ENCODE data around the gene NPNT.

The NPNT gene

DNA sequence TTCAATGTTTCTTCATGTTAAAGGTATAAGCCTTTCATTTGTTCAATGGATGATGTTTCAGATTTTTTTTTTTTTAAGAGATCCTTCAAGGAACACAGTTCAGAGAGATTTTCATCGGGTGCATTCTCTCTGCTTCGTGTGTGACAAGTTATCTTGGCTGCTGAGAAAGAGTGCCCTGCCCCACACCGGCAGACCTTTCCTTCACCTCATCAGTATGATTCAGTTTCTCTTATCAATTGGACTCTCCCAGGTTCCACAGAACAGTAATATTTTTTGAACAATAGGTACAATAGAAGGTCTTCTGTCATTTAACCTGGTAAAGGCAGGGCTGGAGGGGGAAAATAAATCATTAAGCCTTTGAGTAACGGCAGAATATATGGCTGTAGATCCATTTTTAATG, 75.8 kb downstream of the NPNT start:
- no peak for DNase-seq

DNA sequence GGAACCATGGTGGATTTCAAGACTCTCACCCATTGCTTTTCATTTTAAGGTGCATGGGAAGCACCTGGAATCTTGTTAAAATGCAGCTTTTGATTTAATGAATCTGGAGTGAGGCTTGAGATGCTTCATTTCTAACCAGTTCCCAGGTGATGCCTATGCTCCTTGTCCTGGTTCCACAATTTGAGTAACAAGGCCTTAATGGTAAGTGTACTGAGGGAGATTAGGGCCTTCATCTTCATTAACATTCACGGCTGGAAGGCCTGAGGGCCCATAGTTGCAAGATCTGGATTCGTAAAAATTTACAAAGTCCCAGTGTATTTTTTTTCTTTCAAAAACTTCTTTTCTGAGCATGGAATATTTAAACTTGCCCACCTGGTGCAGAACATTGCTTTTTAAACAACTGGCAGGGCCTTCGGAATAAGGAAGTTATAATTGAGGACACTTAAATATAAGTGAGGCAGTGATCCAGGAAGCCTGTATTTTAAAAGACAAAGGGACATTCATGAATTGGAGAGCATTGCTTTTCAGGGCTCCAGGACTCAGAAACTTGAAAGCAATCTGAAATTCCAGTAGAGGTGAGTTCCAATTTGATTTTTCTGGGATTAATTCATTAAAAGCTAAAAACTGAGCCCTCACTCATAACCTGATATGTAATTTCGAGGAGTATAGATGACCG, 77.8 kb downstream of the NPNT start:
- DNase-seq: no peak

- no peak for DNase-seq
Observed at GRCh38 chr4:105976915-105977314, 81.6 kb downstream of the NPNT start.

DNA sequence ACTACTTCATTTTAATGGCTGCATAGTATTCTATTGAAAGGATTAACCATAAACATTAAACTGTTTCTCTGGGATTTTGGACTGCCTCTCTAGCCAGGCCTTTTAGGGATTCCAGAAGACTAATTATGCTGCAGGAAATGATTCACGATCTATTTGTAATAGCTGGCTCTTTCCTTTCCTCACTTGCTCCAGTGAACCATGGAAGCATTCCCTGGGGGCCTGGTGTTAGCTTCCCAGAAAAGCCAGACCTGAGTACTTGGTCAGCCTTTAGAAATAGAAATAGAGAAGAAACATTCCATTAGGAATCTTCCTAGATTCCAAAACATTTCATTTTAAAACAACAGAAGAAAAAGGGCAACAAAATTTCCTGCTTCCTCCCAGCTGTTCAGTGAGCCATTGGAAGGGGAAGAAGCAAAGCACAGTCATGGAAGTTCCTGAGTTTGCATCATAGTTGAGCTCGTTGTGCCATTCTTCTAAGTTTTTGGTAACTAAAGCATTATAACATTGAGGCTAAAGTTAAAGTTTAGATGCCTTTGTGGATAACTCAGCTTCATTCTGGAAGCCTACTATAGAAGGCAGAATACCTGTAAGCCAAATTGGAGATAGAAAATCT, 83.5 kb downstream of the NPNT start:
- DNase-seq: no peak

DNA sequence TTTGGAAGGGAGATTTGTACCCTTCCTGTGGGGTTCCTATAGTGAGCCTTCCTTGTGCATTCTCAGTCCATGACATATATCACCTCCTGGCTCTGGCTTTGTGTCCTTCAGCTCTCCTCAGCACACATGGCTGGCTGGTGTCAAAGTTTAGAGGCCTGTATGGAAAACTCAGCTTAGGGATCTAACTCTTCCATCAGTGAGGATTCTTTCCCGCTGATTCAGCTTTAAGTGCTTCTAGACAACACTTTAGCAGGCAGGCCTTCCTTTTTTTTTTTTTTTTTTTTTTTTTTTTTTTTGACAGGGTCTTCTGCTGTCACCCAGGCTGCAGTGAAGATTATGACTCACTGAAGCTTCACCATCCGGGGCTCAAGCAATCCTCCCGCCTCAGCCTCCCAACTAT, 84.2 kb downstream of the NPNT start:
- no peak for DNase-seq

DNA sequence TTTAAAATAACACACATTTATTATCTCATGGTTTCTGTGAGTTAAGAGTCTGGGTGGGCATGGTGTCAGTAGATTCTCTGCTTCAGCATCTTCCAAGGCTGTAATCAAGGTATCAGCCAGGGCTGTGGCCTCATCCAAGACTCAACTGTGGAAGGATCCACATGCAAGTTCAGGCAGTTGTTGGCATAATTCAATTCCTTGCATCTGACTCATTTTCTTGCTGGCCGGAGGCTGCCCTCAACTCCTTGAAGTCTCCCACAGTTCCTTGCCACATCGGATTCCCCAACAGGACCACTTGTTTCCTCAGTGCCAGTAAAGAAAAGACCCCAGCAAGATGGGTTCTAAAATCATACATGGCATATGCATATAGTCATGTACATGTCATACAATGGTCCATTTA, 93.4 kb downstream of the NPNT start:
- DNase-seq: no peak

DNA sequence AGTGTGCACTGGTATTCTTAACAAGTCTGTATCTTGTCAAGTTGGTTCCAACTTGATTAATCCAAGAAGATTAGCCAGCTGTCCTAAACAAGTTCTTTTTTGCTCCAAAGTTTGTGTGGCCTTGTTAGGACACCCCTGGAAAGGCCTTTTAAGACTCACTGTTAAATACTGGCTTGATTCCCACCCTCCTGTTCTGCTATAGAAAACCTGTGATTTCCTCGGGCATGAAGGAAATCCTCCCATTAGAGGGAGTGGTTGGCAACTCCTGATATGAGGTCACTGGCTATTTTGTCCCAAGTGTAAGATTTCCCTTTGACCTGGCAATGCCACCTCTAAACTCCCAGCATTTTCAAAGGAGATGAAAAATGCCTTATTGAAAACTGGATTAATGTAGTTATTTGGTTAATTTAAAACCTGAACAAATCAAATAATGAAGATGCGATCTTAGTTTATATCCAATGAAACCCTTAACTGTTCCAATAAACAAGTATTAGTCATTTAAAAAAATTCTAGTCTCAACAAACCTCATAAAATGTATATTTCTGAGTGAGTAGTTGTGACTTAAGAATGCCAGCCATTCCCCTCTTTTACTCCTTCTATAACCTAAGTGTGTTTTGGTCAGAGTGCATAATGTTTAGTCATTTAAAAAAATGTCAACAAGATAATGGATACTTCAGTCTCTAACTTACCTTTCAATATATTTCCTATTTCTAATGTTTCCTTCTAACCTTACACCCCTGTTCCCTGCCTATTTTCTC, 94.4 kb downstream of the NPNT start:
- no peak for DNase-seq

- DNase-seq: no peak
Observed at GRCh38 chr4:105990933-105991332, 95.7 kb downstream of the NPNT start.

- no peak for DNase-seq
Observed at GRCh38 chr4:105991726-105992125, 96.5 kb downstream of the NPNT start.

DNA sequence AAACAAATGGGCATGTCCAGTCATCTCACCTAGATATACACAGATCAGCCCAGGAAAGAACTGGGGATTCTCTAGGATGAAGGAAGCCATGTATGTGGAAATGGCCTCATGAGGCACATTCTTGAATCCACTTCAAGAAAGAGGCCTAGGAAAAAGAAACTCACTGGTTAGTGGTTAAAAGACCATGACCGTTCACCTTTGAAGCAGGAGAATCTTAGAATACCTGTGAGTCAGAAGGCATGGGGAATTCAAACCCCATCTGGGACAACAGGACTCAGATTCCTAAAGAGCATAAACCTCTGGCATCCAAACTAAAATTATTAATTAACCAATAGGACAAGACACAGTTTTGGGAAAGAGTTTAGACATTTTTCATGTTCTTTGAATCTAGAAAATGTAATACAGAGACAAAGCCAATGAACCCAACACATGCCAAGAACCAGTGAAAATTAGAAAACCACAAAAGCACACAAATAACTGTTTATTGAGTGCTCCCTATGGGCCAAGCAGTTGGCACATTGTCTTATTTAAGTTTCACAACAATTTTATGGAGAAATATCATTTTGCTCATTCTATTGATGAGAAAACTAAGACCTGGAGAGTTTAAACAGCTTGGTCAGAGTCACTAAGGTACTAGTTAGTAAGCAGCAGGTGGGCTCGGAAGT, 97.5 kb downstream of the NPNT start:
- DNase-seq: no peak

DNA sequence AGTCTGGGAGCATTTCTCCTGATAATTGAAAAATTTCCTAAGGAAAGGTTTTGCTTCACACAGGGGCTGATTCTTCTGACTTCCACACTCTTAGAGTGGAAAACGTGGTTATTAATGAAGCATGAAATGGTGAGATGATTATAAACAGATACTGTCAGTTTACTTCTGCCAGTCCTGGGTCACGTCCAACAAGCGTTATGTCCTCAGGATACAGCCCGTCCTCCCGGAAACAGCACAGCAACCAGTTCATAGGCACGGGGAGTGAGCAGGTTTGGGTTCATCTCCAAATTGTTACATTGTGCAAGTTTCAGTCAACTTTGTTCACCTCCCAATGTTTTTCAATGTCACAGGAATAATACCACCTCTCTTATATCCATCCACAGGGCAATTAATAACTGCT, 98.8 kb downstream of the NPNT start:
- DNase-seq: no peak

GRCh38 chr4:105994841-105995501, 99.7 kb downstream of the NPNT start:
- no peak for DNase-seq

DNA sequence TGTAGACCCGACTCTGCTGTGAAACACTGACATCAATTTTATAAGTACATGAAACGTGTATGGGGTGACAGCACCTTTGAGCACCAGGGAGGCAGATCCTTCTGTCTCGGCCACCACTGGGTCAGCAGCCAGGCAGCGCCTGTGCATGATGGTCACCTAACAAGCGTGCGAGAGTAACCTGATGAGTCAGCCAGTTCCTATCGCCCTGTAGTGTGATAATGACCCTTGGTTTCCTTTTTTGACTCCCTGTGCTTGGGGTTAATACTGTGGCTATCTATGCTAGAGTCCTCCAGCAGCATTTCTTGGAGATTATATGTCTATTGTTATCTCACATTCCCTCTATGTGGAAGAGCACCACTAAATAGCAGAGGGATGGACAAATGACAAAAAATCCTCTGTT, 101.6 kb downstream of the NPNT start:
- DNase-seq: no peak

DNA sequence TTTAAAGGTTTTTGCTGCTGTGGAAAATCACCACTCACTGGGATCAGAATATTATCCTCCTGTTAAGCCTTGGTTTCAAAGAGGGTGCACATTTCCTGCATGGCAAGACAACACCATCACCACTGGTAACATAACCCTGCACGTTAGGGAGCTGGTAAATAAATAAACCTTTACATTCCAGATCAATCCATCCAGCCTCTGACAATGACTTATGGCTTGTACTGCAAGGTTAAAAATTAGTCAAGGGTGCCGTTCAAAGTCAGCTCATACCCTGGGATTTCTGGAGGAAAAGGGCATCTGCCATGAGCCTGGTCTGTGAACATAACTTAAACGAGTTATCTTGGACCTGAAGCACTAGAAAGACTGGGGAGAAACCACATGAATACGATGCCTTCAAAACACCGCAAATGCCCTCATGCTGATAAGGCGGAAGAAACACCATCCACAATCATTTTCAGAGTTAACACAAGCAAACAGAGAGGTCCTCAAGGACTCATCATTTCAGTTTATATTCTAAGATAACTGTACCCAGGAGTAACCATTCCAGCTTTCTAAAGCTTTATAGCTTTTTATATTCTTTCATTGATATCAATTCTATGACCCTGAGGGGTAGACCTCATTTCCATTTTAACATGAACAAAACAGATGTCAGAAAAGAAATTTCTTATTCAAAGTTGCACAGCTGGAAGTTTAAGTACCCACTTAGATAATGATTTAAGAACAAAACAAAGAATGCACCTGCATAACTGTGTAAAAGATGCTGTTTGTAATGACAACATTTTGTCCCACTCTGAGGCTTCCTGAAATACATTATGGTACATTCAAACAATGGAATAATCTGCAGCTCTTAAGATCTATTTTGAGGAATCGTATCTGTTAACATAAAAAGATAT, 103.1 kb downstream of the NPNT start:
- DNase-seq: no peak

- DNase-seq: no peak
Observed at GRCh38 chr4:106002994-106003393, 107.7 kb downstream of the NPNT start.

DNA sequence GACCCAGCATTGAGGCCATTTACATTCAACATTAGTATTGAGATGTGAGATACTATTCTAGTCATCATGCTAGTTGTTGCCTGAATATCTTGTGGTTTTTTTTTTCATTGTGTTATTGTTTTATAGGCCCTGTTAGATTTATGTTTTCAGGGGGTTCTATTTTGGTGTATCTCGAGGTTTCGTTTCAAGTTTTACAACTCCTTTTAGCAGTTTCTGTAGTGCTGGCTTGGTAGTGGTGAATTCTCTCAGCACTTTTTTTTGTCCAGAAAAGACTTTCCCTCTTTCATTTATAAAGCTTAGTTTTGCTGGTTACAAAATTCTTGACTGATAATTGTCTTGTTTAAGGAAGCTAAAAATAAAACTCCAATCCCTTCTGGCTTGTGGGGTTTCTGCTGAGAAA, 115.5 kb downstream of the NPNT start:
- no peak for DNase-seq

GRCh38 chr4:106011387-106011786, 116.1 kb downstream of the NPNT start:
- no peak for DNase-seq

- no peak for DNase-seq
Observed at GRCh38 chr4:106017975-106018374, 122.7 kb downstream of the NPNT start.

DNA sequence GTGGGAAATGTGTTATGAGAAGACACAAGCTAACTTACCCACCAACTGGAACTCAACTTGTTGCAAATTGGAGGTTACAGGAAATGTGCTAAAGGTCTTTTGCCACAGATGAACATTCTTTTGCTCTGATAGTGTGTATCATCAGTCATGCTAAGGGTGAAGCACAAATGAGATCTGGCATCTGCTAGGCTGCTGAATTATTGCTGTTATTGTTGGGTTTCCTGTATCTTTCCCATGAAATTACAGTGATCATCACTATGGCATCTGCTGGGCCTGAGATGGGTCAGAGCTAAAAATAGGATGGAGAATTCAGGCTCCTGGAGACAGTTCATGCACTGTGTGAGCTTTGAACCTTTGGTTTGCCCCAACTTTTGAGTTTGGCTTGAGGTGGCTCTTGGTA, 124.5 kb downstream of the NPNT start:
- no peak for DNase-seq
